HL-60 (cell line): ENCODE results near the gene ZNF705A.
"Not testable (repeated sequence)": the region's sequence is repeated elsewhere in the genome, so short reads cannot be mapped to it uniquely, and the experiment has no call there.

Experiments
- POLR2AphosphoS5 ChIP-seq: IDR thresholded peaks from 2 replicates; pipeline ENCODE4 v1.6.1; 2012; ENCODE audit warnings: low read depth
- TF ChIP-seq, protein P1 (sequence below): IDR thresholded peaks from one replicate; pipeline ENCODE4 v1.5.1; 2011; ENCODE audit warnings: low read length, control low read depth, inconsistent platforms; ENCODE audit not compliant: insufficient read depth

DNA sequence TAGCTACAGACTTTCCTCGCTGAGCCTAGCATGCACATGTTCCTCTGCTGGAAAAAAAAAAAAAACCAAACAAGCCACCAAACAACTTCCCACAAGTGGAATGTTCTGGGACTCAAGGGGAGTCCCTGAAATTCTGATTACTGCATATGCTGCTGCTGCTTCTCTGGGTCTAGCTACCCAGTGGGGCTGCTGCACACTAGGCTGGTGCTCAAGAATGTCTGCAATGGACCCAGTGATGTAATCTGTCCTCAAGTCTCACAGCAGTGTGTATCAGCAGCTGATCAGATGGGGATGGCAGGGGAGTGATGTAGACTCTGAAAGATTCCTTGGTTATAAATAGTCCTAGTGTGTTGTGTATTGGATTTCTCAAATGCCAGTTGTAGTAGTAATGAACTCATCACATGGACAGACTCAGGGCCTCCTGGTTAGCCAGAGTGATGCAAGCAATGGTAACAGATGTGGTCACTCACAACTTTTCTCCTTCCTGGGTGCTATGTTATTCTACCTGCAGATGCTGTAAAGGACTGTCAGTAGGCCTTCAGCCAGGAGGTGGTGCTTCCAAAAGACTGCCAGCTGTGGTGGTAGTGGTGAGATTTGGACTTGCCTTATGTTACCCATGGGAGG lies 41.0 kb downstream of the ZNF705A start:
- TF ChIP-seq, protein P1, sequence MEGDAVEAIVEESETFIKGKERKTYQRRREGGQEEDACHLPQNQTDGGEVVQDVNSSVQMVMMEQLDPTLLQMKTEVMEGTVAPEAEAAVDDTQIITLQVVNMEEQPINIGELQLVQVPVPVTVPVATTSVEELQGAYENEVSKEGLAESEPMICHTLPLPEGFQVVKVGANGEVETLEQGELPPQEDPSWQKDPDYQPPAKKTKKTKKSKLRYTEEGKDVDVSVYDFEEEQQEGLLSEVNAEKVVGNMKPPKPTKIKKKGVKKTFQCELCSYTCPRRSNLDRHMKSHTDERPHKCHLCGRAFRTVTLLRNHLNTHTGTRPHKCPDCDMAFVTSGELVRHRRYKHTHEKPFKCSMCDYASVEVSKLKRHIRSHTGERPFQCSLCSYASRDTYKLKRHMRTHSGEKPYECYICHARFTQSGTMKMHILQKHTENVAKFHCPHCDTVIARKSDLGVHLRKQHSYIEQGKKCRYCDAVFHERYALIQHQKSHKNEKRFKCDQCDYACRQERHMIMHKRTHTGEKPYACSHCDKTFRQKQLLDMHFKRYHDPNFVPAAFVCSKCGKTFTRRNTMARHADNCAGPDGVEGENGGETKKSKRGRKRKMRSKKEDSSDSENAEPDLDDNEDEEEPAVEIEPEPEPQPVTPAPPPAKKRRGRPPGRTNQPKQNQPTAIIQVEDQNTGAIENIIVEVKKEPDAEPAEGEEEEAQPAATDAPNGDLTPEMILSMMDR, result not testable (repeated sequence)
- not testable (repeated sequence) for TF ChIP-seq POLR2AphosphoS5
